ENCODE measurements around the gene RAB4A.

The RAB4A gene

GRCh38 chr1:229340496-229340895 is 69.6 kb downstream of the RAB4A start:
- DNase-seq = no peak

- peak; percentile 89 for DNase-seq
These were observed 71.1 kb downstream of the RAB4A start for GRCh38 chr1:229341774-229342655.

- no peak for DNase-seq
These were observed 72.0 kb downstream of the RAB4A start, which contains the start of gene CCSAP for GRCh38 chr1:229342656-229343569. Gene CCSAP, minus strand, starts transcription at chr1:229343047. Its CDS starts 582 bp downstream, at chr1:229342465.

GRCh38 chr1:229344139-229344538 is 73.2 kb downstream of the RAB4A start:
- no peak for DNase-seq

GRCh38 chr1:229344937-229345684 is 74.2 kb downstream of the RAB4A start:
- DNase-seq = no peak

GRCh38 chr1:229347528-229347927 is 76.6 kb downstream of the RAB4A start:
- DNase-seq = no peak

GRCh38 chr1:229349463-229350385 is 78.8 kb downstream of the RAB4A start:
- no peak for DNase-seq

- no peak for DNase-seq
These were observed 82.1 kb downstream of the RAB4A start for GRCh38 chr1:229352975-229353374.

- no peak for DNase-seq
These were observed 83.3 kb downstream of the RAB4A start for GRCh38 chr1:229354226-229354625.

All from CD4-positive, alpha-beta T cell treated with Interleukin-17A for 1 hour (primary cell).